HG03103 (cell line): ENCODE data around the gene TRIM47.
A peak's percentile ranks its signal among the peaks of the same experiment; 100 is the strongest.

ENCODE experiments used
- ATAC-seq: cut with Tn5 transposase; IDR thresholded peaks from one replicate; pipeline ENCODE4 v1.9.1; 2021; ENCODE audit warnings: low read depth; ENCODE audit not compliant: unreplicated experiment

The TRIM47 gene

DNA sequence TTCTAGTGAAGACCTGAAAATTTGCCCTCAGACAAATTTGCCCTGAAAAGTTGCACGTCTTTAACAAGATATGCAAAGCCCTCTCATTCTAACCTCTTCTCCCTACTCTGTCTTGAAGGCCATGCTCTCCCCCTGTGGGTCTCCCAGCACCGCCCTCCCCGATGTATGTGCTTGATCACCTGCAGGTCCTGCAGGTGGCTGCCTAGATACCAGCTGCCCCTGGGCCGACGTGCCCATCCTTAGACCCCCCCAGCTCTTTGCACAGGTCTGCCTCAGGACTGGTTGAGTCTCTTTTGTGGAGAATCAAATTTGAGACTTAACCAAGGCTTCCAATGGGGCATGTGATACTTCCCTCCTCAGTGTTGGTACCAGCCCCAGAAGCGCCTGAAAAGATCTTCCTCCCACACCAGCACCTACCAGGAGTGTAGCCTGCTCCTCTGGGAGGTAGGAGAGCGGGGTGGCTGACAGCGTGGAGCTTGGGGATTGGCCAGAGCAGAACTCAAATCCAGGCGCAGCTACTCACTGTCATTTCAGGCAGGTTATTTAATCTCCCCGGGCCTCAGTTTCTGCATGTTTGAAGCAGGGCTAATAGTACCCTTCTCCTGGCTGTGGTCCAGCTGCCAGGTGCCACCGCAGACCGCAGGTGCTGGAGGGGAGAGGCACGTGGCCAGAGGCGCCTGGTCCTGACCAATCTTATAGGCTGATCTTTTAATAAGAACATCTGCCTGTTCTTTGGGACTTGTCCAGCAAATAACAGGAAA, 30.9 kb upstream of the TRIM47 start:
- no peak for ATAC-seq

DNA sequence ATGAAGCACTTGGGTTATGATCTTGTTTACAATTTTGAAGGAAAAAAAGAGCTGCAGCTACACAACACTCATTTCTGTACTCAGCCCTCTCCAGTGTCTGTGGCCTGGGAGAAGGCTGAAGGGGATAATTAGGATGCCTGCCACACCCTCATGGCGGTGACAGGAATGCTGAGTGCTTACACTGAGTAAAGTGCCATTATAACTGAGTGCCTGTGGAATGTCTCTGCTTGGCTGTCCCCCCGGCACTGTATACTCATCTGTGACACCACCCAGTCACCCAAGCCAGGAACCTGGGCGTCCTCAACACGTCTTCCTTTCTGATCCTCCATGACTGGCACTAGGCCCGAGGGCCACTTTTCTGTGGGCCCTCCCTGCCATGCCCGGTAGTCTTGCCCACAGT, 29.8 kb upstream of the TRIM47 start:
- no peak for ATAC-seq

DNA sequence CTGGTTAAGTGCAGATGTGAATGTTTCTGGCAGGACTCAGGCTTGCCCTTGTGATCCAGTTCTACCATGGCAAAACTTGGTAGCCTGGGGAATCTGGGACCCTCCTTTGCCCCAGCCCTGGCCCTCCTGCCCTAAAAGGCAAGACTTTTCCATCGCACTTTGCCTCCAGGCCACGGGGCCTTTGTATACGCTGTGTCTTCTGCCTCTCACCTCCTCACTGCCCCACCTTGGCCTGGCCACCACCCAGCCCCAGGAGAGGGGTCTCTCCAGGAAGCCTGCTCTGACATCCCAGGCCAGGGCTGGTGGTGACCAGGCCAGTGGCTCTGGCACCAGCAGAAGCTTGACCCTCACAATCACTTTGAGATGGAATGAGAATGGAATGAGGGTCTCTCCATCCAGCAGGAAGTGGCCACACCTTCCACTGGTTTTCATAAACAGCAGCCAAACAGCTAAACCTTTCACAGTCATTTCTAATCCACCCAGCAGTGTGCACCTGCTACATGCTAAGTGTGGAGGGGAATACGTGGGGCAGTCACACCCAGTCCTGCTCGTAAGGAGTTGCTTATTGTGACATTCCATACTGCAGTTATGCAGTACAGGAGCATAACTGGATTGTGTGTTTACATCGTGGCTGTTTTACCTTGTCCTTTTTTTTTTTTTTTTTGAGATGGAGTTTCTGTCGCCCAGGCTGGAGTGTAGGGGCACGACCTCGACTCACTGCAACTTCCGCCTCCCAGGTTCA, 27.9 kb upstream of the TRIM47 start:
- ATAC-seq, result no peak

DNA sequence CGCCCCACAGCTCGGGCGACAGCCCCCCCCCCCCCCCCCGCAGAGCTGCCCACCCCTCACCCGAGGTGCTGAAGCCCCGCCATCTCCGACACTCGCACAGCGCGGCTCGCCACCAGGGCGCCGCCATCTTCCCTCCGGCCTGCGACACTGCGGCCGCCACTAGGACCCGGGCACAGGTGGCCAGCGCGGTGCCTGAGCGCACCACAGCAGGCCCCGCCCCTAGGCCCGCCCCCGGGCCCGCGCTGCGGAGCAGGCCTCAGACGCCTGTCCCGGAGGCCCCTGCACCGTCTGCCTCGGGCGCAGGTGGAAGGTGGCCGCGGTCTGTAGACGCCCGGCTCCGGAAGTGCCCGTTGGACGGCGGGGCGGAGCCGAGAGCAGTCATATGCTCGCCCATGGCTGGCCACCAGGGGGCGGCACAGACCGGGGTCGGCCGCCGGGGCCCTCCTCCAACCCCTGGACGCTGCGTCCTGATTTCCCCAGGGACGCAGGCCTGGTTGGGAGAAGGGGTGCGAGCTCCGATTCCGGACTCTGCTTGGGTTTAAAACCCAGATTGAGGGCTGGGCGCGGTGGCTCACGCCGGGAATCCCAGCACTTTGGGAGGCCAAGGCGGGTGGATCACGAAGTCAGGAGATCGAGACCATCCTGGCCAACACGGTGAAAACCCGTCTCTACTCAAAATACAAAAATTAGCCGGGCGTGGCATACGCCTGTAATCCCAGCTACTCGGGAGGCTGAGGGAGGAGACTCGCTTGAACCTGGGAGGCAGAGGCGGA, 26.6 kb upstream of the TRIM47 start, which contains the start of gene MRPL38:
TSS of gene MRPL38 (minus strand) at position 136 of the 773 bp plus-strand sequence. CDS start at position 127, 9 bp downstream.
- peak; percentile 97 for ATAC-seq

DNA sequence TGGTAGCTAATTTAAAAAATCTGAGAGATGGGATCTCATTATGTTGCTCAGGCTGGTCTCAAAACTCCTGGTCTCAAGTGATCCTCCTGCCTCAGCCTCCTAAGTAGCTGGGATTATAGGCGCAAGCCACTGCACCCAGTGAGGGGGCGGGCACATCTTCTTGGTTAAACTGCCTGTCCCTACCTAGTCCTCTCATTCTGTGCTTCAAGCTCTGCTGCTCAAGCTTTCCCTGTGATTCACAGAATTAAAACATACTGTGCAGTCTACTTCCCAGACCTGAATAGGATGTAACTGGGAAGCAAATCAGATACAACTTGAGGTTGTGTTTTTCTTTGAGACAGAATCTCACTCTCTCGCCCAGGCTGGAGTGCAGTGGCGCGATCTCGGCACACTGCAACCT, 24.0 kb upstream of the TRIM47 start:
- no peak for ATAC-seq

DNA sequence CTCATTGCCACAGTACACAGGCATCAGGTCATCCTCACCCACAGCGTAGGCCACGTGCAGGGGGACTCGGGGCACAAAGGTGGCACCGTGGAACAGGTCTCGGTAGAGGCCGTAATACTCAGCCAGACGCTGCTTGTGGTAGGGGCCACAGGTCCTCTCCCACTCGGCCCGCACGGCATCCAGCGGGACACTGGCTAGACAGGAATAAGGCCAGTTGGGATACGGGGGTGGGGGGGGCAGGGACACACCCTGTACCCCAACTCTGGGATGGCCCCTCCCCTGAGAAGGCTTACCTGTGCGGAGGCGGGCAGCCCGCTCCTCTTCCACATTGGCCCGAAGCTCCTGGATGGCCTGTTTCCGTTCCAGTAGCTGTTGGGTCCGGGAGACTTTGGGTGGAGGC, 23.3 kb upstream of the TRIM47 start:
- ATAC-seq, result no peak

DNA sequence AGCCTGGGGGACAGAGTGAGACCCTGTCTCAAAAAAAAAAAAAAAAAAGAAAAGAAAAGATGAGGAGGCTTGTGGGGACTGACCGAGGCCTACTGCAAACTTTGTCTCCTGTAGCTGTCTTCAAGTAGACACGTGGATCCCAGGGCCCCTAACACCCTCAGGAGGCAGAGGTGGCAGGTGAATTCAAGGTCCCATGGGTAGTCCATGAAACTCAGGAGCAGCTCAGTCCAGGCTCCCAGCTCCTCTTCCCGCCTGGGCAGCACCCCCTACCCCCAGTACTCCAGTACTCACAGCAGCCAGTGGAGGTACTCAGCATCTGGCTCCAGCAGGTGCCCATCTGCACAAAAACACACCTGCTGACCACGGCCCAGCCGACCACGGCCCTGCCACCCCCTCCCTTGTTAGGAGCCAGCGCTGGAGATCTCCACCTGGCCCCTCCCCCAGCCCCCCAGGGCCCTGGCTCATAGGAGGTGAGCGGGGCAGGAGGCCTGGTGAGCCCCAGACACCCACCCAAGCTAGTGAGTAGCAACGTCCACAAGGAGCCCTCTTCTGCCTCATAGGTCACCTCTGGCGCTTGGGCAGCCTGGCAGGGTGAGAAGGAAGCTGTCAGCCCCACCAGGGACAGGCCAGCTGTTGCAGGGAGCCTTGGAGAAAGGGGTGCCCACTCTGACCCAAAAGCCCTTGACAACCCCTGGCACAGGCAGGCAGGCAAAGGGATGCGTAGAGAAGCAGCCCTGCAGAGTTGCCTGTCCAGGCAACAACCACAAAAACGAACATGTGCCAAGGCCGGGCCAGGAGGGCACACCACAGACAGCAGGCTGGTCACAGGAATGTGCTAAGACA, 22.5 kb upstream of the TRIM47 start:
- ATAC-seq, result no peak

DNA sequence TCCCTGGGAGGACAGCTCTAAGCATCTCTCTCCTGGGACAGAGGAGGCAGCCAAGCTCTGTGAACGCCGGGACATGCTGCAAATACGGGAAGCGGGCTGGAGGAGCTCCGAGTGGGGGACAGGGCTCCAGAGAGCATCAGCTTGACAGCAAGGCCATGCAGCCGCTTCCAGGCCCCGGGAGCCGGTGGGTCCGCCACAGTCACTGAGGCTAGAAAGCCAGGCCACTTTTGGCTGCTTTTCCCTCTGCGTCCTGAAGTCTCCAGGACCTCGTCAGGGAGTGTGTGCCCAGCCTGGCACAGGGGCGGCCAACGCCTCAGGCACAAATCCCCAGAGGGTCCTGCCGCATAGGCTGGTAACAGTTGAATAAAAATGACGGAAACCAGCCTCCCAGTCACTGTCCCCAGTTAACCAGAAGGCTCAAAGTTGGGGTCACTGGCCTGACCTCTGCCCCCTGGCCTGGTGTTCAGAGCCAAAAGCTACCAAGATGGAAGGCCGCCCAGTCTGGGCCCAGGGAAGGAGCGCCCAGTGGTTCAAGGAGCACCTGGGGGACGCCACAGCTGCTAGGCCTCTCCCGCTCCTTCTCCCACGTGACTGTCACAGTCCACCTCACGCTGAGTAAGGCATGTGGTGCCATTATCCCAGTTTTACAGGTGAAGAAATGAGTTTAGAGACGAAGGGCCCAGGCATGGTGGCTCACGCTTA, 21.5 kb upstream of the TRIM47 start:
- no peak for ATAC-seq

DNA sequence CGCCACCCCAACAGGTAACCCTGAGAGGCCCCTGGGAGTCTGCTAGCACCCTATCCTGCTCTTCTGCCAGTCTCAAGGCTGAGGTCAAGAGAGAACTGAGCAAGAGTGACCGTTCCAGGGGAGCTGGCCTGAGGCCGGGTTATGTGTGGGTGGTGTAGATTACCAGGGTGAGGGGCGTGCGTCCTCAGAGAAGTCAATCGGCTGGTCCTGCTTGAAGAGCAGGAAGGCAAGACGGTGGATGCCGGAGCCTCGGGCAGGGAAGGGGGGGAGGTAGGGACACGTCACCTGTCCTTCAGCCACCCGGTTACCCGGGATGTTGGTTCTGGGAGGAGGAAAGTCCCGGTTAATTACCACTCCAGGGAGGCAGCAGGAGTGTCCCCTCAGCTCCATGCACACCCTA, 21.0 kb upstream of the TRIM47 start:
- no peak for ATAC-seq

DNA sequence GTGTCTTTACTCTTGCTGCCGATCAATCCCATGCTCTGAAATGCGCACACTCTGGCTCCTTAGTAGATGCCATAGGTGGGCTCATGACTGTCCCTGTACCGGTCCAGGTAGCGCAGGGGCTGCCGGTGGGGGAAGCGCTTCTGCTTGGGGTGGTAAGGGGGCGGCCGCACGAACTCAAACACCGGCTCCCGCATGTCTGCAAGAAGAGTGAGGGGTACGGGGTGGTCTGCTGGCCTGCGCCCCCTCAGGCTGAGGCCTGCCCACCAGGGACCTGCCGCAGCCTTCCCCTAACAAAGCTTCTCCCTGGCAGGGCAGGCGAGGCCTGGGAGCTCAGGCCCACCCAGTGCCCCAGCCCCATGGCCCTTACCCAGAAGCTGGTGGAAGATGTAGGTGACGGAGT, 20.4 kb upstream of the TRIM47 start:
- no peak for ATAC-seq

DNA sequence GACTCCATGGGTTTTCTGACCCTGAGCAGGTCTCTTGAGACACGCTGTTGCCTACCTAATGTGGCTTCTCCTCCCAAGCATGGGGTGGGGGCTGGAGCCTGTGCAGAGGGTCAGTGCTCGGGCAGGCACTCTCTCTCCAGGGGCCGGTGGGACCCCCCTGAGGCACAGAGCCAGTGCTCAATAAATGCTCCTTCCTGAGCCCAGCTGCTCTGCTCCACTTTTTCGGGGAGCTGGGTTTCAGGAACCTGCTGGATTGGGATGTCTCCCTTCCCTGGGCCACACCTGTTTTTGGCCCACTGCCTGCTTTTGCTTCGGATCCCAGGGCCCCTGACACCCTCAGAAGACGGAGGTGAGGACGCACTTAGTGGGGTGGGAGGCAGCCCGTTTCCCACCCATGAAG, 19.7 kb upstream of the TRIM47 start:
- no peak for ATAC-seq

DNA sequence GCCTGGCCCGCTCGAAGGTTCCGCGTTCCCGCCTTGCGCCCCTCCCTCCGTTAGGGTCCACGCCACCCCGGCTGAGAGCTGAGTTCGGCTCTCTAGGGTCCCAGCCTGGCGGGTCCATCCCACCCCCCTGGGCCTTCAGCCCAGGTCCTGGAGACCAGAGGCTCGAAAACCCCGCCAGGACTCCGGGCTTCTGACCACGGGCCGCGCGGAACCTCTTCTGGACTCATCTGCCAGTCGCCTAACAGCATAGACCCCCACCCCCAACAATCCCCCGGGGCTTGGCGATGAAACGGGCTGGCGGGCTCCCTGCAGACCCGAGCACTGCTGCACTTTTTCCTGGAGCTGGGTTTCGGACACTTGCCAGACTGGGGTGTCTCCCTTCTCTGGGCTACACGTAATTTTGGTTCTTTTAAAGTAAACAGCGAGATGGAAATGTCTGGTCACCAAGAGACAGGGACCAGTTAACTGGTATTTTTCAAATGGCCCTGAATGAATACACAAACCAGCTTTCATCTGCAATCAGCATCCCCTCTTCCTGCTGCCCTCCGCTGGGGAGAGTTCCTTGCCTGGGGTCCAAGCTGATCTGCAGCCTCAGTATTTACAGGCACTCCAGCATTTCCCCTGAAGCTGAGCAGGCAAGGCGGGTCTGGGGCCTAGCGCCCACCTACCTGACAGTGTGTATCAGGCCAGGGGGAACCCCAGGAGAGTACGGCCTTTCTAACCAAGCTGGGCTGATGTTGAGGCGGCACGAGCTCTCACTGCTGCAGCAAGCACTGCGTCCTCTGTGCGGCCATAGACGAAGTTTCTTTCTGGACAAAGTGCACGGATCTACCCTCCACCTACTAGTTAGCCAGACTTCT, 19.0 kb upstream of the TRIM47 start:
- ATAC-seq, result no peak

DNA sequence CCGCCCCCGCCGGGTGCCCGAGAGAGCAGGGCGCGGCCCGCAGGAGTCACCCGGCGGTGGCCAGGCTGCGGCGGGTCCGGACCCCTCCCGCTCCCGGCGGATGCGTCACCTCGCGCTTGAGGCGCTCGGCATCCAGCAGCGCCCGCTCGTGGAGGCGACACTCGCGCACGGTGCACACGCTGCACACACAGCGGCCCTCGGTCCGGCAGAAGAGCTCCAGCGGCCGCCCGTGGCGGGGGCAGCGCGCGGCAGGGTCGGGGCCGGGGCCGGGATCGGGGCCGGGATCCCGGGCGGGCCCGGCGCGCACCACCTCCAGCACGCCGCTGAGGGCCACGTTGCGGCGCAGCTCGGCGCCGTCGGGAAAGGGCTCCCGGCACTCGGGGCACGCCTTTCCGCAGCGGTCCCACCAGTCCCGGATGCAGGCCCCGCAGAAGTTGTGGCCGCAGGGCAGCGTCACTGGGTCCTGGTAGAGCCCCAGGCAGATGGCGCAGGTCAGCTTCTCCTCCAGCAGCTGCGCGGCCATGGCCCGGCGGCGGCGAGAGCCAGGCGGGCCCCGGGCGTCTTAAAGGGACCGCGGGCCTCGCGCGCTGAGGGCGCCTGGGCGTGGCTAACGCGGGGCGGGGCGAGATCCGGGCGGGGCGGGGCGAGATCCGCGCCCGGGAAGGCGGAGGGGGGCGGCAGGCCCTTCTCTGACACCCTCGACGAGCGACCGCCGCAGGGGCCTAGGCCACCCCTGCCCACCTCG, 18.2 kb upstream of the TRIM47 start, which contains the start of gene TRIM65:
TSS of gene TRIM65 (minus strand) at position 537 of the 745 bp plus-strand sequence. CDS start at position 523, 14 bp downstream.
- peak; percentile 48 for ATAC-seq

DNA sequence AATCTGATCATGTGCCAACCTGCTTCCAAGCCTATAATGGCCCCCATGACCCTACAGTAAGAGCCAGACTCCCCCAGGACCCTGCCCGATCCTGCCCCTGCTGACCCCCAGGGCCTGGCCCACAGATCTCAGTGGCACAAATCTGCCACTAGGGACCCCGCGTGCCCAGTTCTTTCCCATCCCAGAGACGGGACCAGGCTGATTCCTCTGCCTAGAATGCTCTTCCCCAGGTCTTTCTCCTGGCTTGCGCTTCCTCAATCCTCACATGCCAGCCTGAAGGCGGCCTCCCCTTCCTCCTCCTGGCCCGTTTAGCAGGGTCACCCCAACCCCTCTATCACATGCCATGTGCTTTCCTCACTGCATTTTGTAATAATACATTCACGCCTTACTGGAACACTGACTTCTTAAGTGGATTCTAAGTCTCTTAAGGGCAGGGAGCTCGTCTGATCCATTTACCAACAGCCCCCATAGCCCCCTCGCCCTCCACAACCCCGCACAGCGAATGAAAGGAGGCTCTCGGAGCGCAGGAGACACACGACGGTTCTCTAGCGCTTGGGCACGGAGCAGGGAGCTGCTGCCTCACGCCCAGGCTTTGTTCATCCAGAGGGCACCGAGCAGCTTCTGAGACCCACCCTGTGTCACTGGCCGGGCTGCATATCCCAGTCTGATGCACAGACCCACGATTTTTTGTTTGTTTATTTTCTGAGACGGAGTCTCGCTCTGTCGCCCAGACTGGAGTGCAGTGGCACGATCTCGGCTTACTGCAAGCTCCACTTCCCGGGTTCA, 17.2 kb upstream of the TRIM47 start:
- no peak for ATAC-seq

DNA sequence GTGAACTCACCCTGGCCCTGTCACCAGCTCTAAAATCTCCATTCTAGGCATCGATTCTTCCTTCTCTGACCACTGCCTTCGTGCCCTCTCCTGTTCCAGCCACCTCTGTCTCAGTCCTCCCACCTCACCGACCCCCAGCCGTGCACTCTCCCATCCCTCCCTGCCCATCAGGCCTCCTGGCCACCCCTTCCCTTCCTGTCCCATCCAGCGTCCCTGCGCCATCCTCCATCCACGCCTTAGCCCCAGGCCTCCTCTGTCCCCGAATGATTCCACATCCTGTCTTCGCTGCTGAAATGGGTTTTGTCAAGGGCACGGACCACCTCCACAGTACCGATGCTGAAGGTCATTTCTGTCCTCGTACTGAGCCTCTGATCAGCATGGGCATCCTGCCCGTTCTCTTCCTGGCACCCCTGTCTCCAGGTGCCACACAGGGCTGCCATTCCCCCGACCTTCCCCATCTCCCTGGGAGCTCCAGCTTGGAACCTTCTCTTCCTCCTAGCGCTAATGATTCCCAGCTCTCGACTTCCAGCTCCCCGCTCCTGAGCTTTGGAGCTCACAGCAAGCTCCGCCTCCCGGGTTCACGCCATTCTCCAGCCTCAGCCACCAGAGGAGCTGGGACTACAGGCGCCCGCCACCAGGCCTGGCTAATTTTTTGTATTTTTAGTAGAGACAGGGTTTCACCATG, 15.8 kb upstream of the TRIM47 start:
- ATAC-seq, result no peak

DNA sequence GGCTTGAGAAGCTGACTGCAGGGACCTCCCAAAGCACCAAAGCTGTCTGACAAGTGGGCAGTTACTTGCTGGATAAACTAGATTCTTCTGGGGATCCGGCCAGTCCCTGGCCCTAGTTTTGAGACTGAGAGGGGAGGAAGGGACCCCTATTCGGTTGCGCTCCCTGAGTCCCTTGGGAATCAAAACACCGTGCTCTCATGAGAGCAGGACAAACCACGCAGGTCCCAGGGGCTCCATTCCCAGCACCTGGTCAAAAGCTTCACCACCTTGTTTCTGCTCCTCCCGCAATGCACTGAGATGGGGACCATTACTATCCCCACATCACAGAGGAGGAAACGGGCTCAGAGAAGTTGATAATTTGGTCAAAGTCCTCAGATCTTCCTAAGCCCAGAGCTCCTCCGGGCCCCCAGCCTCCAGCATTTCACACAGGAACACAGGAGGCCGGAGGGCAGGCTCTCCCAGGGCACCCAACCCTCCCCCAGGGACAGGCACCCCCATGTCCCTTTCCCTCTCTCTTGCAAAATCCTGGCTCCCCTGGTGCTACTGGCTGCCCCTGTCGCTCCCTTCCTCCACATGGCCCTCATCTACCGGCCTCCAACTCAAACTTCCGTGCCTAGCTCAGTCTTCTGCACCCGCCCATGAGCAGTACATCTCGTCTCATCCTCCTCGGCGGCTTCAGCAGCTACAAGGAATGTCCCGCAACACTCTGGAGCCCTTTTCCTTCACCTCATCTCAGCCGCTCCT, 15.1 kb upstream of the TRIM47 start:
- ATAC-seq, result no peak
